GM19324 (cell line): ENCODE data around the gene FAM32A.

Experiments used
- ATAC-seq: cut with Tn5 transposase; IDR thresholded peaks from one replicate; pipeline ENCODE4 v1.9.1; 2021; ENCODE audit warnings: mild to moderate bottlenecking, moderate library complexity; ENCODE audit not compliant: unreplicated experiment, low FRiP score

Gene FAM32A

DNA sequence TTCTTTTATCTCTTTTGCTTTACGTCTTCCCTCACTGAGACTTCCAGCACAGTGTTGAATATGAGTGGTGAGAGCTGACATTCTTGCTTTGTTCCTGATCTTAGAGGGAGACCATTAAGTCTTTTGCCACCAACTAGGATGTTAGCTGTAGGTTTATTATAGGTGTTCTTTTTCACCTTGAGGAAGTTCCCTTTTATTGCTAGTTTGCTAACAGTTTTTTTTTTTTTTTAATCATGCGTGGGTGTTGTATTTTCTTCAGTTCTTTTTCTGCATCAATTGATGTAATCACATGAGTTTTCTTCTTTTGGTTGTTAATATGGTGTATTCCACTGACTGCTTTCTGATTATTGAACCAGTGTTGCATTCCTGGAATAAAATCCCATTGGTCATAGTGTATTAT, 33.6 kb downstream of the FAM32A start:
- no peak for ATAC-seq

- no peak for ATAC-seq
These were observed 37.6 kb downstream of the FAM32A start for GRCh38 chr19:16222806-16223205.

DNA sequence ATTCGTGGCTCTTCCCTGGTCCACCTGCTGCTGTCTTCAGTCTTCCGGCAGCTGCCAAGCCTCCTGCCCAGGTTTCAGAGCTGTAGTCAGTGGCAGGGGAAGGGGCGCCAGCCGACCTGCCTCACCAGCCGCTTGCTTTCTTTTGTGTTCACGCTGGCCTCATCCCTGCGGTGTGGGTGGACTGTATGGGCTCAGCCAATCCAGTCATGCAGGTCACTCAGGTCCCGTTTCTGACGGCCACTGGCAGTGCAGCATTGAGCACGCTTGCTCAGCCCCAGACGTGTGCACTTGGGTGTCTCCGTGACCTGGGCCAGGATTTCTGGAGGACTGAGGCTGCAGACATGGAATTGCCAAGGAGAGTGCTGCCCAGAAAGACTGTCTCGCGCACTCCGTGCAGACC, 38.5 kb downstream of the FAM32A start:
- no peak for ATAC-seq

DNA sequence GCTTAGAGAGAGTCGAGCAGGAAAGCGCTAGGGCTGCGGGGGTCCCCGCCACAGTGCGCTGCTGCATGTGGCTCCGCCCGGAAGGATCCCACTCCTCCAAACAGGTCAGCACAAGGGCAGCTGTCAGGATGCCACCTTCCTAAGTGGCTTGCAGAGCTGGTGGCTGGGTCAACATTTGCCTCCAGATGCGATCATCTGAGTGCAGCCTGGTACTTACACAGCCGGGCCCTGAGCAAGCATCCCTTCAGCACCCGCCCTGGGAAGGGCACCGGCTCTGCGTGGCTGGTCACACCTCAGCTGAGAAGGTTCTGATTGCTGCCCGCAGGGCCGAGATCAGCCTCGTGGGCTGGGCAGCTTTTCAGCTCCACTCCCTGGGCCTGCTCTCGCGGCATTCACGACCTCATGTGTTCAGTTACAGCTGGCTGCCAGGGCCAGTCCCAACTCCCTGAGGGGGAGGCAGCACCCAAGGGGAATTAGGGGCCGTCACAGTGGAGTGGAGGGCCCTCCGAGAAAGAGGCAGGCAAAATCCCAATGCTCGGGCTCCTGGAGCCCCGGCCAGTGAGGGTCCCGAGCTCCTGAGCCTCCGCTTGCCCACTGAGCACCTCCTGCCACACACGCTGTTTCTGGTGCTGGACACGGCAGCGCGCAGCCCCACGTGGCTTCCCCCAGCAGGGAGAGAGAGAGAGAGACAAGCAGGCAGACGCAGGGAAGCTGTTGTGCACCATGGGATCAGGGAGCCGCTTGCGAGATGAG, 39.3 kb downstream of the FAM32A start:
- ATAC-seq = no peak

DNA sequence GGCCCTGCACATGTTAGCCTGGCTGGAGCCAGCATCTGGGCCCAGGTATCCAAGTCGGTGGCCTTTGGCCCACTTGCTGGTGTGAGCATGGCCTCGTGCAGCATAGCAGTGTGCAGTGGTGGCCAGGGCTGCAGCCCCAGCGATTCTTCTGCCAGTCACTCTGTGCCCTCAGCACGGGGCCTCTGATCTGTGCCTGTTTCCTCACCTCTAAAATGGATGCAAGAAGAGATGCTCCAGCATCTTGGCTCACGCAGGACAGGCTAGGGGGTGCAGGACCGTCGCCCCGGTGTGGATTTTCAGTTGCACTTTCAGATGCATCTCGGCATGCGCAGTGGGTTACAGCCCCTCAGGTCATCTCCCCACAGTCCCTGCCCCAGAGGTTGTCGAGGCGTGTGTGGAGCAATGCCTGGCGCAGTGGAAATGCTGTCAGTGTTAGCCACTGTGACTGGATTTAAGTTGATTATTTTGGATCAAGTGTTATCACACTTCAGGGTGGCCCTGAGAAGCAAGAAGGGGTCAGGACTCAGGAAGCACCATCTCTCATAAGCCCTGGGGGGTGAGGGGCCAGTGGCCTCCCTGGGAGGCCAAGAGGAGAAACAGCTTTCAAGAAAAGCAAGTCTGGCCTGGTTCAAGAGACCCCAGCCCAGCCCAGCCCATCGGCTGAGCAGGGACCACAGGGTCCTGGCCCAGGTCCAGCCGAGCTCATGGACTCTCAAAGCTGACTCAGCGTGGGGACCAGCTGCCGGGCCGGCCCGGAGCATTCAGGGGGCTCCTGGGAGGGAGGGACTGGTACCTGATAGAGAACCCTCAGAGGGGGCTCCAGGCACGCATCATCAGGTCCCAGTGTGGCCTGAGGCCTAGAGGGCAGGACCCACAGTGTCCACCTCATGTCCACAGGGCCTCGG, 40.3 kb downstream of the FAM32A start:
- ATAC-seq = no peak

DNA sequence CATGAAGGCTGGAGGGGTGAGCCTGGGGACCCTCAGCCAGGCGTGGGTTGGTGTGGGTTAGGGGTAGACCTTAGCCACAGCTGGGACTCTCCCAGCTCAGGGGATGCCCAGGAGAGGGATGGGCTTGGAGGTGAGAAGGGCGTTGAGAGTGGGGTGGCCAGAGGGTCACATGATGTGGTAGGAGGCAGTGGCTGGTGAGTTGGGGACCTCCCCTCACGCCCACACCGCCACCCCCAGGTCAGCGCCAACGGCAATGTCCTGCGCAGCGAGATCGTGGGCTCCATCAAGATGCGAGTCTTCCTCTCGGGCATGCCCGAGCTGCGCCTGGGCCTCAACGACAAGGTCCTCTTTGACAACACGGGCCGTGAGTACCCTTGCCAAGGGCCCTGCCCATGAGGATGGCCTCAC, 41.0 kb downstream of the FAM32A start:
- no peak for ATAC-seq

GRCh38 chr19:16226878-16227836, 41.9 kb downstream of the FAM32A start:
- no peak for ATAC-seq

- no peak for ATAC-seq
These were observed 42.8 kb downstream of the FAM32A start for GRCh38 chr19:16227837-16228636.

DNA sequence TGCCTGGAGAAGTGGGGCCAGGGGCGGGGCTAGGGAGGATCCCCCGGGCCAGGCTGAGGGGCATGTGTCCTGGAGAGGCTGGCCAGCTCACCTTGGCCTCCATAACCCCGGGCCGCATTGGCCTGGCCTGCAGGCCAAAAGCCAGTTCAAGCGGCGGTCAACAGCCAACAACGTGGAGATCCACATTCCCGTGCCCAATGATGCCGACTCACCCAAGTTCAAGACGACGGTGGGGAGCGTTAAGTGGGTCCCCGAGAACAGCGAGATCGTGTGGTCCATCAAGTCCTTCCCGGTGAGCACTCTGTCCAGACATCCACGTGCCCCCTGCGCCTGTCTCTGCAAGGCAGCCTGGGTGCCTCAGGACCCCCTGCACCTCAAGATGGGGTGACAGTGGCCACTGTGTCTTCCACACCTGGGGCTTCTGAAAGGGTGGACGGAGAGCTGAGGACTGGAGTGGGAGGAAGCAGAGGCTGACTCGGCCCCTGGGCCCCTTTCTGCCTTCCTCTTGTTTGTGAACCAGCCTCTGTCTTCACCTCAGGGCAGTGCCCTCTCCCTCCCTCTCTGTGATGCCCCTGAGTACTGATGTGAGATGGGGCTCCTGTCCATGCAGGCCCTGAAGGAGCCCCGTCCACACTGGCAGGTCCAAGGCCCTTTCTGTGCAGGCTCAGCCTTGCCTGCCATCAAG, 43.6 kb downstream of the FAM32A start:
- ATAC-seq = no peak

- no peak for ATAC-seq
These were observed 44.1 kb downstream of the FAM32A start for GRCh38 chr19:16229322-16229641.

DNA sequence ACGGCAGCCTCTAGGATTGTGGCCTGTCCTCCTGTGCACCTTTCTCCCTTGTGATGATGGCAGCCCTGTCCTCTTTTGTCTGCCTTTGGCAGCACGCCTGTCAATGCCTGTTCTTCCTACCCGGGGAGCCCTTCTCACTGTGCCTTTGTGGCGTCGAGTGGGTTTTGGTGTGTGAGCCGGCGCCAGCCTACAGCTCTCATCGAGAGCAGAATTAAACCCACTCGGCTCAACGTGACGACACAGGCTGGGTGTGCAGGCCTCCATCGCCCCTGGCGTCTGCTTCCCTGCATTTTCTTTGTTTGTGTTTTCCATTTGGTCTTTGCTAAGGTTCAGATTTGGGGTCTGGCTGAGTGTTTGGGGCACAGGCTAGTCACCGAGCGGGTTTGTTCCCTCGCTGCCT, 46.9 kb downstream of the FAM32A start:
- no peak for ATAC-seq

- ATAC-seq = no peak
These were observed 47.4 kb downstream of the FAM32A start for GRCh38 chr19:16232568-16232967.

GRCh38 chr19:16233081-16233776, 48.0 kb downstream of the FAM32A start:
- no peak for ATAC-seq

DNA sequence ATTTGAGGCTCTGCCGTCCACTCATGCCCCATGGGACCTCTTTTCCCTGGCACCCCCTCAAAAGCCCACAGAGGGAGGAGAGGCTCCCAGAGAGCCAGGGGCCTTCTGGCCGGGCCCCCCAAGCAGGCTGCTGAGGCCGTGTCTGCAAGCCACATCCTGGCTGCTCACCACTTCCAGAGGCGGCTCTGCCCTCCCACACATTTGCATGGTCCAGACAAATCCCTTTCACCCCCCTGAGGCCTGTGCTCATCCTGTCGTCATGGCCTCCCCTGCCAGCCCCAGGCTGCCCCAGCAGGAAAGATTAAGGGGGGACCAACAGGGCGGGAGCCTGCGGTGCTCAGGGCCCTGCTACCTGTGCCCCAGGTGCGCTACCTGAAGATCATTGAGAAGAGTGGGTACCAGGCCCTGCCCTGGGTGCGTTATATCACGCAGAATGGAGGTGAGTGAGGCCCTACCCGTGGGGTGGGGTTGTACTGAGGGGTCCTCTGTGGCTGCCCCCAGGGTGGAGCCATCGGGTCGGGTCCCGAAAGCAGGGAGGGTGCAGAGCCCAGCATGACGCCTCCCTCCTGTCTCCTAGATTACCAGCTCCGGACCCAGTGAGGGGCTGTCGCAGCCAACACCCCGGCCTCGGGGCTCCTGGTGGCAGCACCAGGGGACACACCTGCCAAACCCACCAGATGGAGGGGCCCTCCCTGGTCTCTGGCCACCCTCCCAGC, 48.8 kb downstream of the FAM32A start:
- no peak for ATAC-seq

GRCh38 chr19:16234552-16235445, 49.6 kb downstream of the FAM32A start:
- ATAC-seq = no peak

DNA sequence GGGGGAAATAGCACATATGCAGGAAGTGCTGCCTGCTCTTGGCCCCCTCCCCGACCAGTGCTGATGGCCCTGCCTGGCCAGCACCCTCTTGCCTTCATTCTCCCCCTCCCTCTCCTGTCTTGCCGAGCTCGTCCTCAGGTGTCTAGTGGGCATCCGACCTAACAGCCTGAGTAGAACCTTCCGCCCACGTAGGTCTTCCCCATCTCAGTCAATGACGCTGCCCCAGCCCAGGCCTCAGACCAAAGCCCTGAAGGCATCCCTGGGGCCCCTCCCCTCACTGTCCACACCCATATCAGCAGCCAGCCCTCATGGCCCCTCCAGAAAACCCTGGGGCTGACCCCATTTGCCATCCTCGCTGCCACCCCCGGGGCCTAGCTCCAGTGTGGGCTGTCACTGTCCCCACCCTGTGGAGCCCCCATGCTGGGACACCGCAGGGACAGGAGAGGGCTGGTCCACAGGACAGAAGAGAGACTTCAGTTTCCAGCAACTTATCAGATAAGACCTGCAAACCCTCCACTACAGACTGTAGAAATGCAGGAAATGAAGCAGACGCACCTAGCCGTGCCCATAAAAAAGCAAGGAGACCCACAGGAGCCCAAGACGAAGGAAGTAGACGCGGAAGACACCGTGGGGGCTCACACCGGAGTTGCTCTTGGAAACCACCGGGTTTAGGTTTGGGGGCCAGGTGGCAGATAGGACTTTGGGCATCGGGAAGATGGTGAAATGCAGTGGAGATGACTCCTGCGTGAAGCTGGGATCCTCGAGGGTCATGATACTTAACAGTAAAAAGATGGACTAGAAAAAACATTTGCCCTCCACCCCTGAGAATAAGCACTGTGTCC, 50.8 kb downstream of the FAM32A start:
- ATAC-seq = no peak
